Middle frontal gyrus (tissue), 1 donor: ENCODE data around the gene PHC3.
"Not testable (repeated sequence)": the region's sequence is repeated elsewhere in the genome, so short reads cannot be mapped to it uniquely, and the experiment has no call there.

Experiments
- DNase-seq: peaks from one replicate; pipeline ENCODE4 v3.0.0-alpha.2; 2015; ENCODE audit warnings: low spot score; ENCODE audit errors: extremely low spot score

The PHC3 gene

GRCh38 chr3:170195759-170196158, 14.2 kb upstream of the PHC3 start:
- not testable (repeated sequence) for DNase-seq

GRCh38 chr3:170189398-170190256, 8.1 kb upstream of the PHC3 start:
- DNase-seq: no peak

- no peak for DNase-seq
These were observed 1.2 kb downstream of the PHC3 start for GRCh38 chr3:170180079-170180907.

- no peak for DNase-seq
These were observed 2.1 kb downstream of the PHC3 start for GRCh38 chr3:170179432-170179831.

GRCh38 chr3:170178651-170179050, 2.9 kb downstream of the PHC3 start:
- no peak for DNase-seq

- DNase-seq: no peak
These were observed 10.0 kb downstream of the PHC3 start for GRCh38 chr3:170171563-170171962.

- DNase-seq: no peak
These were observed 16.8 kb downstream of the PHC3 start for GRCh38 chr3:170164717-170165116.

- no peak for DNase-seq
These were observed 17.4 kb downstream of the PHC3 start for GRCh38 chr3:170163956-170164645.

- DNase-seq: no peak
These were observed 18.9 kb downstream of the PHC3 start for GRCh38 chr3:170162630-170163029.

GRCh38 chr3:170162052-170162451, 19.5 kb downstream of the PHC3 start:
- DNase-seq: no peak

- DNase-seq: no peak
These were observed 21.6 kb downstream of the PHC3 start for GRCh38 chr3:170159933-170160332.

- DNase-seq: no peak
These were observed 22.1 kb downstream of the PHC3 start for GRCh38 chr3:170159459-170159858.

GRCh38 chr3:170155604-170156003, 25.9 kb downstream of the PHC3 start:
- no peak for DNase-seq

- no peak for DNase-seq
These were observed 26.9 kb downstream of the PHC3 start for GRCh38 chr3:170154569-170155143.

- no peak for DNase-seq
These were observed 27.4 kb downstream of the PHC3 start for GRCh38 chr3:170154084-170154483.

- DNase-seq: no peak
These were observed 30.0 kb downstream of the PHC3 start for GRCh38 chr3:170151536-170151935.

GRCh38 chr3:170149016-170149415, 32.5 kb downstream of the PHC3 start:
- no peak for DNase-seq

- DNase-seq: no peak
These were observed 36.3 kb downstream of the PHC3 start for GRCh38 chr3:170145278-170145677.

GRCh38 chr3:170144437-170144843, 37.1 kb downstream of the PHC3 start:
- DNase-seq: no peak

GRCh38 chr3:170142373-170142772, 39.2 kb downstream of the PHC3 start:
- DNase-seq: no peak

- no peak for DNase-seq
These were observed 43.5 kb downstream of the PHC3 start for GRCh38 chr3:170137986-170138385.
